DND-41 (cell line): ENCODE data around the gene MICU1.

Experiments used
- CTCF ChIP-seq: IDR thresholded peaks from 2 replicates; pipeline ENCODE4 v1.5.1; 2012; ENCODE audit warnings: borderline replicate concordance, low read length, moderate library complexity, mild to moderate bottlenecking; ENCODE audit not compliant: poor library complexity, severe bottlenecking; ENCODE audit errors: extremely low read depth
- EZH2 ChIP-seq: IDR thresholded peaks from 3 replicates; pipeline ENCODE4 v1.6.1; 2012; ENCODE audit warnings: borderline replicate concordance, low read depth, mild to moderate bottlenecking, moderate library complexity, low read length, inconsistent platforms; ENCODE audit not compliant: severe bottlenecking

GRCh38 chr10:72597897-72598296 is 28.0 kb downstream of the MICU1 start:
- TF ChIP-seq CTCF (no peak), EZH2 (no peak)
